Breast epithelium (tissue), 3 donors: Measurements from ENCODE around the gene UMPS.

Experiments used
- CTCF ChIP-seq, 3 donors: fragments of 450-650 bp; IDR thresholded peaks; one replicate each; pipeline ENCODE4 v1.5.1; 2016 to 2017; ENCODE audit warnings: antibody characterized with exemption in 3 of 3, mild to moderate bottlenecking in 3 of 3, moderate library complexity in 3 of 3
- POLR2A ChIP-seq: fragments of 450-650 bp; IDR thresholded peaks from one replicate; pipeline ENCODE4 v1.6.1; 2016; ENCODE audit warnings: antibody characterized with exemption, mild to moderate bottlenecking, moderate library complexity

GRCh38 chr3:124763644-124764358, 33.5 kb downstream of the UMPS start:
- TF ChIP-seq POLR2A = no peak
- no peak for TF ChIP-seq CTCF (IDR thresholded peaks at IDR 0.05)
